ENCODE results near the gene STK33.
A peak's percentile ranks its signal among the peaks of the same experiment; 100 is the strongest.

Gene STK33

GRCh38 chr11:8408151-8408941 lies 185.7 kb downstream of the STK33 start:
- no peak for DNase-seq

GRCh38 chr11:8403310-8403709 lies 190.7 kb downstream of the STK33 start:
- no peak for DNase-seq

GRCh38 chr11:8392886-8393285 lies 201.1 kb downstream of the STK33 start:
- DNase-seq, result no peak

- DNase-seq, result no peak
Observed at GRCh38 chr11:8392166-8392565, 201.9 kb downstream of the STK33 start.

GRCh38 chr11:8390851-8391612 lies 203.0 kb downstream of the STK33 start:
- DNase-seq, result no peak

GRCh38 chr11:8389029-8389996 lies 204.7 kb downstream of the STK33 start:
- no peak for DNase-seq

- no peak for DNase-seq
Observed at GRCh38 chr11:8387693-8388092, 206.3 kb downstream of the STK33 start.

- no peak for DNase-seq
Observed at GRCh38 chr11:8387141-8387540, 206.9 kb downstream of the STK33 start.

- DNase-seq, result no peak
Observed at GRCh38 chr11:8386134-8386864, 207.7 kb downstream of the STK33 start.

GRCh38 chr11:8384199-8384821 lies 209.7 kb downstream of the STK33 start:
- peak in 1 of 2 experiments; percentile 19 for DNase-seq

- DNase-seq, result no peak
Observed at GRCh38 chr11:8383627-8384026, 210.4 kb downstream of the STK33 start.

- no peak for DNase-seq
Observed at GRCh38 chr11:8383227-8383626, 210.8 kb downstream of the STK33 start.

- no peak for DNase-seq
Observed at GRCh38 chr11:8382436-8383053, 211.5 kb downstream of the STK33 start.

- DNase-seq, result no peak
Observed at GRCh38 chr11:8381871-8382396, 212.1 kb downstream of the STK33 start.

GRCh38 chr11:8381343-8381742 lies 212.7 kb downstream of the STK33 start:
- no peak for DNase-seq

GRCh38 chr11:8375932-8376331 lies 218.1 kb downstream of the STK33 start:
- no peak for DNase-seq

- no peak for DNase-seq
Observed at GRCh38 chr11:8375460-8375859, 218.6 kb downstream of the STK33 start.

- no peak for DNase-seq
Observed at GRCh38 chr11:8374716-8375115, 219.3 kb downstream of the STK33 start.

- DNase-seq, result no peak
Observed at GRCh38 chr11:8373519-8374432, 220.3 kb downstream of the STK33 start.

Data from NCI-H187 (cell line).